H9 (cell line): ENCODE results near the gene VPS33A. TPM values are rescaled to one million over a fixed set of nuclear protein-coding genes. Genes with fewer than 3 reads are reported as not detected.

Experiments
- DNase-seq: peaks from one replicate; pipeline ENCODE4 v3.0.0-alpha.2; 2017
- H2AFZ ChIP-seq: one replicate; pipeline ENCODE4 v1.6.1; 2013; ENCODE audit warnings: mild to moderate bottlenecking, low read length, control low read depth, moderate library complexity
- H2AK5ac ChIP-seq: 2 replicates; pipeline ENCODE4 v1.6.1; 2013; ENCODE audit warnings: low read length, control low read depth, mixed read lengths; ENCODE audit not compliant: insufficient read length
- H2BK120ac ChIP-seq: one replicate; pipeline ENCODE4 v1.6.1; 2013; ENCODE audit warnings: low read depth, mild to moderate bottlenecking, low read length, control low read depth, inconsistent platforms; ENCODE audit not compliant: poor library complexity, severe bottlenecking
- H2BK12ac ChIP-seq: 2 replicates; pipeline ENCODE4 v1.6.1; 2013; ENCODE audit warnings: low read length, control low read depth, mixed read lengths, low read depth; ENCODE audit not compliant: insufficient read length
- H2BK15ac ChIP-seq: 2 replicates; pipeline ENCODE4 v1.6.1; 2013; ENCODE audit warnings: low read depth, low read length, control low read depth
- H2BK20ac ChIP-seq: one replicate; pipeline ENCODE4 v1.6.1; 2013; ENCODE audit warnings: low read depth, mild to moderate bottlenecking, low read length, control low read depth, inconsistent platforms; ENCODE audit not compliant: poor library complexity, severe bottlenecking
- H2BK5ac ChIP-seq: 2 replicates; pipeline ENCODE4 v1.6.1; 2013; ENCODE audit warnings: low read length, control low read depth, mixed read lengths; ENCODE audit not compliant: insufficient read length
- H3K14ac ChIP-seq: 2 replicates; pipeline ENCODE4 v1.6.1; 2013; ENCODE audit warnings: low read length, control low read depth; ENCODE audit not compliant: insufficient read depth
- H3K18ac ChIP-seq: 2 replicates; pipeline ENCODE4 v1.6.1; 2013; ENCODE audit warnings: low read depth, mild to moderate bottlenecking, mixed read lengths, low read length, control low read depth; ENCODE audit not compliant: insufficient read length
- H3K23ac ChIP-seq: 2 replicates; pipeline ENCODE4 v1.6.1; 2013; ENCODE audit warnings: low read length, control low read depth, mixed read lengths, low read depth; ENCODE audit not compliant: insufficient read length
- H3K23me2 ChIP-seq: 2 replicates; pipeline ENCODE4 v1.6.1; 2013; ENCODE audit warnings: low read depth, mild to moderate bottlenecking, mixed read lengths, low read length, control low read depth; ENCODE audit not compliant: insufficient read length, poor library complexity, severe bottlenecking
- H3K27ac ChIP-seq: 2 replicates; pipeline ENCODE4 v1.5.1; 2013; ENCODE audit warnings: low read length, control low read depth, mixed read lengths, low read depth; ENCODE audit not compliant: insufficient read length
- H3K27me3 ChIP-seq: 2 replicates; pipeline ENCODE4 v1.6.1; 2013; ENCODE audit warnings: low read length, control low read depth, inconsistent platforms; ENCODE audit not compliant: insufficient read depth
- H3K4ac ChIP-seq: 2 replicates; pipeline ENCODE4 v1.6.1; 2013; ENCODE audit warnings: low read depth, mild to moderate bottlenecking, control low read depth, inconsistent platforms, low read length, moderate library complexity
- H3K4me1 ChIP-seq: 2 replicates; pipeline ENCODE4 v1.6.1; 2013; ENCODE audit warnings: low read length, control low read depth, inconsistent platforms; ENCODE audit not compliant: insufficient read depth
- H3K4me2 ChIP-seq: 2 replicates; pipeline ENCODE4 v1.6.1; 2013; ENCODE audit warnings: low read length, control low read depth, mixed read lengths; ENCODE audit not compliant: insufficient read length, insufficient read depth
- H3K56ac ChIP-seq: 2 replicates; pipeline ENCODE4 v1.6.1; 2013; ENCODE audit warnings: low read depth, mild to moderate bottlenecking, mixed read lengths, low read length, control low read depth; ENCODE audit not compliant: insufficient read length
- H3K79me1 ChIP-seq: 2 replicates; pipeline ENCODE4 v1.6.1; 2013; ENCODE audit warnings: low read depth, mild to moderate bottlenecking, moderate library complexity, low read length, control low read depth, inconsistent platforms; ENCODE audit not compliant: insufficient read depth, poor library complexity, severe bottlenecking
- H3K79me2 ChIP-seq: 2 replicates; pipeline ENCODE4 v1.6.1; 2013; ENCODE audit warnings: low read length, control low read depth, inconsistent platforms; ENCODE audit not compliant: insufficient read depth
- H3K9ac ChIP-seq: 2 replicates; pipeline ENCODE4 v1.6.1; 2013; ENCODE audit warnings: low read length, control low read depth, mixed read lengths; ENCODE audit not compliant: insufficient read length; ENCODE audit errors: extremely low read depth
- H3K9me3 ChIP-seq: one replicate; pipeline ENCODE4 v1.6.1; 2013; ENCODE audit warnings: low read depth, low read length, inconsistent platforms; ENCODE audit not compliant: control insufficient read depth
- H3T11ph ChIP-seq: one replicate; pipeline ENCODE4 v1.6.1; 2013; ENCODE audit warnings: mild to moderate bottlenecking, low read length, control low read depth, inconsistent platforms
- H4K20me1 ChIP-seq: one replicate; pipeline ENCODE4 v1.6.1; 2013; ENCODE audit not compliant: control insufficient read depth, insufficient read length, insufficient read depth
- H4K5ac ChIP-seq: 2 replicates; pipeline ENCODE4 v1.6.1; 2013; ENCODE audit warnings: low read depth, mild to moderate bottlenecking, mixed read lengths, low read length, control low read depth; ENCODE audit not compliant: insufficient read length
- H4K8ac ChIP-seq: replicated peaks from 2 replicates; pipeline ENCODE4 v1.6.1; 2013; ENCODE audit warnings: low read length, control low read depth, mixed read lengths, low read depth; ENCODE audit not compliant: insufficient read length
- H4K91ac ChIP-seq: 2 replicates; pipeline ENCODE4 v1.6.1; 2013; ENCODE audit warnings: low read depth, mild to moderate bottlenecking, moderate library complexity, mixed read lengths, low read length, control low read depth; ENCODE audit not compliant: insufficient read length
- H3K27ac Mint-ChIP-seq, 3 experiments: 2 replicates in 2 of 3; 3 replicates in 1 of 3; pipeline ENCODE4 v1.8.0; 2020 to 2021; ENCODE audit warnings: mixed read lengths in 3 of 3, mild to moderate bottlenecking in 1 of 3, moderate library complexity in 1 of 3
- H3K27me3 Mint-ChIP-seq: 2 replicates; pipeline ENCODE4 v1.8.0; 2021; ENCODE audit warnings: low read depth, mild to moderate bottlenecking, moderate library complexity, mixed read lengths
- H3K36me3 Mint-ChIP-seq, 3 experiments: 2 replicates in 2 of 3; 3 replicates in 1 of 3; pipeline ENCODE4 v1.8.0; 2020 to 2021; ENCODE audit warnings: low read depth in 3 of 3, mixed read lengths in 3 of 3; ENCODE audit not compliant: insufficient read depth in 1 of 3
- H3K4me1 Mint-ChIP-seq, 2 experiments: 2 replicates each; pipeline ENCODE4 v1.8.0; 2020; ENCODE audit warnings: mixed read lengths in 2 of 2
- H3K4me3 Mint-ChIP-seq, 2 experiments: 2 replicates in 1 of 2; 3 replicates in 1 of 2; pipeline ENCODE4 v1.8.0; 2020 to 2021; ENCODE audit warnings: mild to moderate bottlenecking in 2 of 2, mixed read lengths in 2 of 2, moderate library complexity in 1 of 2
- H3K9me3 Mint-ChIP-seq, 2 experiments: 2 replicates in 1 of 2; 3 replicates in 1 of 2; pipeline ENCODE4 v1.8.0; 2020; ENCODE audit warnings: mild to moderate bottlenecking in 2 of 2, mixed read lengths in 2 of 2, moderate library complexity in 1 of 2
- WGBS: extraction: QIAGEN DNeasy Blood & Tissue Kit; methylation state at CpG from one replicate; pipeline ENCODE4 v1.1.7; 2013; ENCODE audit warnings: missing lambda C conversion rate, low lambda C conversion rate, mixed read lengths; ENCODE audit not compliant: insufficient read length; ENCODE audit errors: extremely low coverage; 5-methylcytosine and 5-hydroxymethylcytosine counted together
- total RNA-seq: library from RNA; stranded (reverse); gene quantifications from 2 replicates; pipeline ENCODE4 v1.2.1, GENCODE V29; 2021
- TF ChIP-seq, protein P1 (sequence below): fragments of 200-600 bp; sonication (generic); conservative IDR thresholded peaks from 3 replicates; pipeline ENCODE4 v1.8.0; 2021; ENCODE audit warnings: antibody characterized with exemption, mild to moderate bottlenecking

The VPS33A gene
- total RNA-seq, 1 experiment from 2014 or later, result 45.9 TPM

DNA sequence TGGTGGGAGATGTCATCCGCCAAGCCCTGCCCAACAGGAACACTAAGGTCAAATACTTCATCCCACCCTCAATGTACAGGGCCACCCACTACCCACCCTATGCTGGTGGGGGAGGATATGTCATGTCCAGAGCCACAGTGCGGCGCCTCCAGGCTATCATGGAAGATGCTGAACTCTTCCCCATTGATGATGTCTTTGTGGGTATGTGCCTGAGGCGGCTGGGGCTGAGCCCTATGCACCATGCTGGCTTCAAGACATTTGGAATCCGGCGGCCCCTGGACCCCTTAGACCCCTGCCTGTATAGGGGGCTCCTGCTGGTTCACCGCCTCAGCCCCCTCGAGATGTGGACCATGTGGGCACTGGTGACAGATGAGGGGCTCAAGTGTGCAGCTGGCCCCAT, 59.3 kb downstream of the VPS33A start:
- H3K23ac ChIP-seq, result no peak overlapping the region
- H2BK120ac ChIP-seq, result no peak overlapping the region
- TF ChIP-seq, protein P1, sequence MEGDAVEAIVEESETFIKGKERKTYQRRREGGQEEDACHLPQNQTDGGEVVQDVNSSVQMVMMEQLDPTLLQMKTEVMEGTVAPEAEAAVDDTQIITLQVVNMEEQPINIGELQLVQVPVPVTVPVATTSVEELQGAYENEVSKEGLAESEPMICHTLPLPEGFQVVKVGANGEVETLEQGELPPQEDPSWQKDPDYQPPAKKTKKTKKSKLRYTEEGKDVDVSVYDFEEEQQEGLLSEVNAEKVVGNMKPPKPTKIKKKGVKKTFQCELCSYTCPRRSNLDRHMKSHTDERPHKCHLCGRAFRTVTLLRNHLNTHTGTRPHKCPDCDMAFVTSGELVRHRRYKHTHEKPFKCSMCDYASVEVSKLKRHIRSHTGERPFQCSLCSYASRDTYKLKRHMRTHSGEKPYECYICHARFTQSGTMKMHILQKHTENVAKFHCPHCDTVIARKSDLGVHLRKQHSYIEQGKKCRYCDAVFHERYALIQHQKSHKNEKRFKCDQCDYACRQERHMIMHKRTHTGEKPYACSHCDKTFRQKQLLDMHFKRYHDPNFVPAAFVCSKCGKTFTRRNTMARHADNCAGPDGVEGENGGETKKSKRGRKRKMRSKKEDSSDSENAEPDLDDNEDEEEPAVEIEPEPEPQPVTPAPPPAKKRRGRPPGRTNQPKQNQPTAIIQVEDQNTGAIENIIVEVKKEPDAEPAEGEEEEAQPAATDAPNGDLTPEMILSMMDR, result no peak
- H3K4me2 ChIP-seq, result no peak overlapping the region
- Mint-ChIP-seq H3K27me3 (peaks cover 36% of the 10 kb centered on the region), H3K9me3 (no peaks in the 10 kb centered on the region), H3K4me3 (no peak overlapping the region), H3K36me3 (peaks cover 21 to 40% (median 36%) of the 10 kb centered on the region in 3 experiments; a peak in 6 of 7 replicates), H3K27ac (no peak overlapping the region), H3K4me1 (peaks cover 25 to 30% of the 10 kb centered on the region in 2 experiments)
- peaks cover 7% of the 10 kb centered on the region for H3K23me2 ChIP-seq
- no peak overlapping the region for H3K14ac ChIP-seq
- no peak overlapping the region for H3K56ac ChIP-seq
- no peak overlapping the region for H3K4ac ChIP-seq
- H2BK5ac ChIP-seq, result no peak overlapping the region
- H3K79me2 ChIP-seq, result no peaks in the 10 kb centered on the region
- no peaks in the 10 kb centered on the region for H4K20me1 ChIP-seq
- no peaks in the 10 kb centered on the region for H3K9me3 ChIP-seq
- no peaks in the 10 kb centered on the region; the same call in 1 of the 2 replicates for H3K4me1 ChIP-seq
- H2BK12ac ChIP-seq, result no peak overlapping the region
- H4K5ac ChIP-seq, result no peak overlapping the region
- no peak for DNase-seq
- no peak overlapping the region for H3K18ac ChIP-seq
- no peak overlapping the region for H4K91ac ChIP-seq
- WGBS, result no CpG with 5 or more reads among the region's 8 CpGs
- no peak overlapping the region for H3K9ac ChIP-seq
- H2BK20ac ChIP-seq, result no peak overlapping the region
- no peak overlapping the region for H2BK15ac ChIP-seq
- H3K27ac ChIP-seq, result no peak overlapping the region
- no peaks in the 10 kb centered on the region for H3K79me1 ChIP-seq
- no peak overlapping the region for H3T11ph ChIP-seq
- H3K27me3 ChIP-seq, result peaks cover 4% of the 10 kb centered on the region; the same call in 1 of the 2 replicates
- H4K8ac ChIP-seq, result no peak overlapping the region
- H2AFZ ChIP-seq, result no peak overlapping the region
- H2AK5ac ChIP-seq, result no peak overlapping the region
